ENCODE results near the gene THSD7B. TPM values are rescaled to one million over a fixed set of nuclear protein-coding genes. Genes with fewer than 3 reads are reported as not detected.

The THSD7B gene
- total and polyA plus RNA-seq, 10 of the 15 experiments (the other 5 are each of a cell fraction or from before 2014, with no cell fraction given), result 0.03 to 0.56 (median 0.28) TPM

- ATAC-seq, result no peak
- in situ Hi-C loops (cut with MboI) (no loop called here), intact Hi-C loops (cut with micrococcal nuclease; ENCODE audit: unreplicated experiment) (no loop called here)
- Histone ChIP-seq H3K9me3 (replicated peaks; ENCODE audit: control insufficient read depth, insufficient read depth, low read length) (no peaks in the 10 kb centered on the region), H3K4me2 (ENCODE audit: control insufficient read depth, insufficient read depth) (no peak overlapping the region), H3K36me3 (ENCODE audit: control insufficient read depth in 2 of 2, insufficient read depth in 2 of 2, low read length in 1 of 2) (no peaks in the 10 kb centered on the region), H3K27me3 (replicated peaks in 1 of 2; ENCODE audit: control insufficient read depth in 2 of 2, insufficient read depth in 2 of 2, low read length in 1 of 2) (no peaks in the 10 kb centered on the region), H3K9ac (ENCODE audit: control insufficient read depth, insufficient read depth, low read length) (no peak overlapping the region), H4K20me1 (ENCODE audit: control insufficient read depth, insufficient read depth) (no peaks in the 10 kb centered on the region), H3K79me2 (ENCODE audit: control insufficient read depth, insufficient read depth, low read length) (no peaks in the 10 kb centered on the region), H3K4me3 (no peak overlapping the region), H3K4me1 (ENCODE audit: control insufficient read depth, insufficient read depth, low read length) (no peaks in the 10 kb centered on the region), H2AFZ (ENCODE audit: control insufficient read depth, low read depth, low read length) (no peak overlapping the region), H3K27ac (ENCODE audit: control insufficient read depth, insufficient read depth) (no peak overlapping the region)
- RAD21 ChIA-PET (ENCODE audit: unreplicated experiment), result no interaction called here
- DNase-seq (ENCODE audit: low read depth, low spot score), result no peak
- WGBS (ENCODE audit: insufficient coverage, insufficient replicate concordance, low lambda C conversion rate, missing lambda C conversion rate), result 0% methylated on average over 2 of the region's 2 CpGs
- SMC1A ChIA-PET (ENCODE audit: uncharacterized antibody, unreplicated experiment), result no interaction called here
- CTCF ChIA-PET, result no interaction called here
- no peak for FAIRE-seq
- BruUV-seq (replicated peaks), result no TSS peak
- TF ChIP-seq IKZF2 (IDR thresholded peaks at IDR 0.05) (no peak), EED (IDR thresholded peaks at IDR 0.05; ENCODE audit: low read depth) (no peak), BMI1 (IDR thresholded peaks at IDR 0.05; ENCODE audit: borderline replicate concordance) (no peak), EZH2 (IDR thresholded peaks at IDR 0.05; ENCODE audit: borderline replicate concordance, control insufficient read depth, low read depth, low read length) (no peak), SPI1 (IDR thresholded peaks at IDR 0.05; ENCODE audit: borderline replicate concordance, insufficient read depth, low read depth, low read length) (no peak), ETV6 (conservative IDR thresholded peaks at IDR 0.05 in 1 of 2, IDR thresholded peaks at IDR 0.05 in 1 of 2; ENCODE audit: borderline replicate concordance in 1 of 2, low read depth in 1 of 2) (no peak), MXI1 (IDR thresholded peaks at IDR 0.05; ENCODE audit: low read depth, low read length) (no peak), CBX5 (IDR thresholded peaks at IDR 0.05; ENCODE audit: low read depth) (no peak), ZBTB33 (IDR thresholded peaks at IDR 0.05) (no peak), TCF3 (IDR thresholded peaks at IDR 0.05; ENCODE audit: borderline replicate concordance, insufficient read depth, low read depth, low read length) (no peak), CUX1 (IDR thresholded peaks at IDR 0.05; ENCODE audit: insufficient replicate concordance, low read depth, low read length) (no peak), RAD21 (IDR thresholded peaks at IDR 0.05; ENCODE audit: insufficient read depth, low read depth, low read length) (no peak), POLR2AphosphoS5 (IDR thresholded peaks at IDR 0.05; ENCODE audit: low read length) (no peak), ATF2 (IDR thresholded peaks at IDR 0.05; ENCODE audit: low read length) (no peak), TCF7 (IDR thresholded peaks at IDR 0.05; ENCODE audit: borderline replicate concordance) (no peak), NFXL1 (IDR thresholded peaks at IDR 0.05; ENCODE audit: borderline replicate concordance) (no peak), ATF7 (IDR thresholded peaks at IDR 0.05; ENCODE audit: low read depth) (no peak)
- POLR2A ChIA-PET, result no interaction called here
These were observed 235.5 kb downstream of the THSD7B start for GRCh38 chr2:137000811-137001210.
